ENCODE measurements around the gene COPG2. TPM values are rescaled to one million over a fixed set of nuclear protein-coding genes. Genes with fewer than 3 reads are reported as not detected.
"Not testable (repeated sequence)": the region's sequence is repeated elsewhere in the genome, so short reads cannot be mapped to it uniquely, and the experiment has no call there.

The COPG2 gene
- total RNA-seq, 4 donors from 2014 or later, result 3.4 to 19.7 (median 7.4) TPM

DNA sequence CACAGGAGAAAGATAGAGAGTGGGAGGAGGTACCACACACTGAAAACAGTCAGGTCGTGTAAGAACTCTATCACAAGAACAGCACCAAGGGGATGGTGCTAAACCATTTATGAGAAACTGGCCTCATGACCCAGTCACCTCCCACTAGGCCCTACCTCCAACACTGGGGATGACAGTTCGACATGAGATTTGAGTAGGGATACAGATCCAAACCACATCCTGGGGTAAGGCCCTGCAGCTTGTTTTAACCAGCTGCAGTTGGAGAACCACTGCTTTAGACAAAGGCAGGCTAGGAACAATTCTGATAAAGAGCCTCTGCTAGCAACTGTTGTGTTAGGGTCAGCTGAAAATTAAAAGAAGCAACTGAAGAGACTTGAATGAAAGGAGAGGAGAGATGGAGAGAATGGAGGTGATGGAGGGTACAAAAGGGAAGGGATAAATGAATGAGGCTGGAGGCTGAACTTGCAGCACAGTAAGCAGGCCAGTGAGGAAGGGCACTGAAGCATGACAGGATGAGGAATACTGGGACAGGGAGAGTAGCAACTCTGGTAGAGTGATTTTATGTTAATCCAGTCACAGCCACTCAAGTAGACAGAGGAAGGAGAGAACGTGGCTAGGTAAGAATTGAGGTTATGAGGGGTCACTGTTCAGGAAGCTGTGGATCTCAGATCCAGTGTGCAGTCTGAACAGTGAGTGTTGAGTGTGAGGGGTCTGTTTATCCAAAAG, 153.1 kb downstream of the COPG2 start:
- Histone ChIP-seq H3K36me3 (peaks cover 0 to 6% (median 0%) of the 10 kb centered on the region in 4 donors), H3K27ac (no peak overlapping the region), H3K4me3 (no peak overlapping the region), H3K27me3 (no peaks in the 10 kb centered on the region), H3K4me1 (no peaks in the 10 kb centered on the region), H3K9me3 (no peaks in the 10 kb centered on the region)
- in situ Hi-C loops (cut with MboI; ENCODE audit: low pct_ligation_motif_present in 1 of 4, low pct_unique_long_range_greater_than_20kb in 1 of 4, low sequenced_read_pairs in 3 of 4) (no loop called here), intact Hi-C loops (cut with DNase I; ENCODE audit: low total_unique reads) (no loop called here)
- no peak for DNase-seq
- no peak for TF ChIP-seq POLR2AphosphoS5 (IDR thresholded peaks at IDR 0.05)
- no peak for TF ChIP-seq CTCF (IDR thresholded peaks at IDR 0.05)
- no peak for TF ChIP-seq EP300 (IDR thresholded peaks at IDR 0.05; ENCODE audit: low read depth)
- 76 to 89% methylated on average over 3 of the region's 3 CpGs for WGBS, 2 donors (ENCODE audit: low coverage in 1 of 2)

DNA sequence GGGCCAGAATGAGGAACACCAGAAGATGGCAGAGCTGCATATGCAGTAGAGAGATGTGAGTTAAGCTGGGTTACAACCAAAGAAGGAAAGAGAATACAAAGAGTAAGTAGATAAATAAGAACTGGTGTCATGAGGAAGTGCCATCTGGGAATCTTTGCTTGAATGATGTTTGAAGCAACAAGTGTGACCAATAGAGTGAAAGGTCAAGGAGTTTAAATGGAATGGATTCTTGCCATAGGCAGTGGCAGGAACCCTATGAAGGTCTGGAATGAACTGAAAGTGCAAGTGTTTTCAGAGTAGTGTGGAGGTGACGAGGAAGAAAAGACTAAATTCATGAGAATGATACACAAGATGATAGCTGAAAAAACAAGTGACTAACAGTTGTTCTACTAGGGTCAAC, 155.1 kb downstream of the COPG2 start:
- no peaks in the 10 kb centered on the region for H3K27me3 ChIP-seq
- in situ Hi-C loops (cut with MboI; ENCODE audit: low pct_ligation_motif_present in 1 of 4, low pct_unique_long_range_greater_than_20kb in 1 of 4, low sequenced_read_pairs in 3 of 4) (no loop called here), intact Hi-C loops (cut with DNase I; ENCODE audit: low total_unique reads) (no loop called here)

GRCh38 chr7:130512038-130512437, 156.5 kb downstream of the COPG2 start:
- H3K27me3 ChIP-seq; H3K4me3 ChIP-seq; intact Hi-C loops (cut with DNase I; ENCODE audit: low total_unique reads); H3K4me1 ChIP-seq; DNase-seq; in situ Hi-C loops (cut with MboI; ENCODE audit: low pct_ligation_motif_present in 1 of 4, low pct_unique_long_range_greater_than_20kb in 1 of 4, low sequenced_read_pairs in 3 of 4); H3K27ac ChIP-seq; H3K9me3 ChIP-seq: not testable (repeated sequence)
- 56 to 87% methylated on average over 3 of the region's 3 CpGs for WGBS, 2 donors (ENCODE audit: low coverage in 1 of 2)
- H3K36me3 ChIP-seq, result peaks cover 0 to 15% (median 3%) of the 10 kb centered on the region in 4 donors

More for the DNA sequence above, 155.1 kb downstream of the COPG2 start:
- no peaks in the 10 kb centered on the region for H3K9me3 ChIP-seq
- TF ChIP-seq POLR2A (IDR thresholded peaks at IDR 0.05), result no peak
- H3K4me3 ChIP-seq, result no peak overlapping the region
- DNase-seq, result no peak
- peaks cover 0 to 8% (median 0%) of the 10 kb centered on the region in 4 donors for H3K36me3 ChIP-seq
- H3K4me1 ChIP-seq, result no peaks in the 10 kb centered on the region
- H3K27ac ChIP-seq, result no peak overlapping the region
- 92% methylated on average over 1 of the region's 1 CpG; no CpG with 5 or more reads in 1 of the 2 donors for WGBS, 2 donors (ENCODE audit: low coverage in 1 of 2)

- Histone ChIP-seq H3K9me3 (no peaks in the 10 kb centered on the region), H3K27ac (no peak overlapping the region), H3K27me3 (no peaks in the 10 kb centered on the region), H3K36me3 (peaks cover 0 to 26% (median 4%) of the 10 kb centered on the region in 4 donors), H3K4me3 (no peak overlapping the region), H3K4me1 (no peaks in the 10 kb centered on the region)
- DNase-seq, result no peak
- in situ Hi-C loops (cut with MboI; ENCODE audit: low pct_ligation_motif_present in 1 of 4, low pct_unique_long_range_greater_than_20kb in 1 of 4, low sequenced_read_pairs in 3 of 4) (no loop called here), intact Hi-C loops (cut with DNase I; ENCODE audit: low total_unique reads) (no loop called here)
- TF ChIP-seq EP300 (IDR thresholded peaks at IDR 0.05; ENCODE audit: low read depth), result no peak
- no peak for TF ChIP-seq POLR2A (IDR thresholded peaks at IDR 0.05)
- 99 to 100% methylated on average over 2 to 3 of the region's 3 CpGs for WGBS, 2 donors (ENCODE audit: low coverage in 1 of 2)
Observed at GRCh38 chr7:130506358-130506757, 162.2 kb downstream of the COPG2 start.

GRCh38 chr7:130505753-130506152, 162.8 kb downstream of the COPG2 start:
- in situ Hi-C loops (cut with MboI; ENCODE audit: low pct_ligation_motif_present in 1 of 4, low pct_unique_long_range_greater_than_20kb in 1 of 4, low sequenced_read_pairs in 3 of 4), result no loop called here
- Histone ChIP-seq H3K9me3 (no peaks in the 10 kb centered on the region), H3K4me1 (no peaks in the 10 kb centered on the region), H3K27ac (no peak overlapping the region), H3K27me3 (no peaks in the 10 kb centered on the region), H3K36me3 (peaks cover 0 to 21% (median 4%) of the 10 kb centered on the region in 4 donors), H3K4me3 (no peak overlapping the region)
- TF ChIP-seq EP300 (IDR thresholded peaks at IDR 0.05; ENCODE audit: low read depth), result no peak
- no peak for TF ChIP-seq POLR2AphosphoS5 (IDR thresholded peaks at IDR 0.05)
- TF ChIP-seq CTCF (IDR thresholded peaks at IDR 0.05), result no peak
- TF ChIP-seq POLR2A (IDR thresholded peaks at IDR 0.05), result no peak
- intact Hi-C loops (cut with DNase I; ENCODE audit: low total_unique reads), result no loop called here
- no peak for DNase-seq

Measured in transverse colon (tissue), 4 donors.